Suprapubic skin (tissue), 4 donors: Measurements from ENCODE around the gene CAMSAP3. TPM values are rescaled to one million over a fixed set of nuclear protein-coding genes. Genes with fewer than 3 reads are reported as not detected.
A peak's percentile ranks its signal among the peaks of the same experiment; 100 is the strongest.

Source experiments
- DNase-seq, 2 donors: peaks; one replicate each; pipeline ENCODE4 v3.0.0-alpha.2; 2019; ENCODE audit warnings: low spot score in 2 of 2
- H3K27ac ChIP-seq: fragments of 200-600 bp; sonication (generic); one replicate; pipeline ENCODE4 v1.5.1; 2019
- H3K27me3 ChIP-seq: fragments of 200-600 bp; sonication (generic); one replicate; pipeline ENCODE4 v1.5.1; 2019
- H3K36me3 ChIP-seq: fragments of 200-600 bp; sonication (generic); one replicate; pipeline ENCODE4 v1.5.1; 2019
- H3K4me1 ChIP-seq: fragments of 200-600 bp; sonication (generic); one replicate; pipeline ENCODE4 v1.5.1; 2019
- H3K4me3 ChIP-seq: fragments of 200-600 bp; sonication (generic); one replicate; pipeline ENCODE4 v1.5.1; 2019; ENCODE audit warnings: mild to moderate bottlenecking
- H3K9me3 ChIP-seq: fragments of 200-600 bp; sonication (generic); one replicate; pipeline ENCODE4 v1.5.1; 2019
- EP300 ChIP-seq: sonication (generic); formaldehyde crosslinking; IDR thresholded peaks from one replicate; pipeline ENCODE4 v1.6.1; 2017; ENCODE audit warnings: antibody characterized with exemption
- POLR2A ChIP-seq, 2 donors: fragments of 450-650 bp; IDR thresholded peaks; one replicate each; pipeline ENCODE4 v1.6.1; 2017; ENCODE audit warnings: antibody characterized with exemption in 2 of 2, mild to moderate bottlenecking in 2 of 2, moderate library complexity in 2 of 2
- POLR2AphosphoS5 ChIP-seq, 3 donors: sonication (generic); formaldehyde crosslinking; IDR thresholded peaks; one replicate each; pipeline ENCODE4 v1.6.1; 2017; ENCODE audit warnings: antibody characterized with exemption in 3 of 3
- WGBS: methylation state at CpG from one replicate; pipeline ENCODE4 v1.1.5; 2018; 5-methylcytosine and 5-hydroxymethylcytosine counted together
- total RNA-seq, 4 donors: library from RNA; depleted of rRNA; stranded (reverse); fragments of >200 nt; gene quantifications; one replicate each; pipeline ENCODE4 v1.1.0, GENCODE V29; 2016
- TF ChIP-seq, protein P1 (sequence below), 2 donors: fragments of 200-600 bp in 1 of 2; fragments of 450-650 bp in 1 of 2; sonication (generic) in 1 of 2; IDR thresholded peaks; one replicate each; pipeline ENCODE4 v1.5.1; 2016 to 2019; ENCODE audit warnings: antibody characterized with exemption in 2 of 2, mild to moderate bottlenecking in 1 of 2, moderate library complexity in 1 of 2

CAMSAP3 gene
- total RNA-seq, 4 donors from 2014 or later = 60.5 to 82.7 (median 63.9) TPM

DNA sequence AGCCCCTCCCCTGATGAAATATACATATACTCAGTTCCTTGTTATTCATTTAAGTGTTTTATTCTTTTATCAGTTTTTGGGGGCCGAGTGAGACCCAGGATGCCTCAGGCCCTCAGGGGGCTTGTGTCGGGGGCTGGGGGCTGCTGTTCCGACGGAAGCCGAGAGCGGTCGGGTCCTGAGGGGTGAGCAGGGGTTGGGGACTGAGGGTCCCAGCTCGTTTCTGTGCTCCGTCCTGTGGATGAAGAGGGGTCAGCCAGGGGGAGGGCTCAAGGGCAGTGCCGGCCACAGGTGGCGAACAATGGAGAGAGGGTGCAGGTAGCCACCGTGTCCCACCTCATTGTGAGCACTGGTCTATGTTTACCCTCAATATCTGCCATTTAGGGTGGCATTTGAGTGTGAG lies 35.9 kb downstream of the CAMSAP3 start:
- DNase-seq = no peak

DNA sequence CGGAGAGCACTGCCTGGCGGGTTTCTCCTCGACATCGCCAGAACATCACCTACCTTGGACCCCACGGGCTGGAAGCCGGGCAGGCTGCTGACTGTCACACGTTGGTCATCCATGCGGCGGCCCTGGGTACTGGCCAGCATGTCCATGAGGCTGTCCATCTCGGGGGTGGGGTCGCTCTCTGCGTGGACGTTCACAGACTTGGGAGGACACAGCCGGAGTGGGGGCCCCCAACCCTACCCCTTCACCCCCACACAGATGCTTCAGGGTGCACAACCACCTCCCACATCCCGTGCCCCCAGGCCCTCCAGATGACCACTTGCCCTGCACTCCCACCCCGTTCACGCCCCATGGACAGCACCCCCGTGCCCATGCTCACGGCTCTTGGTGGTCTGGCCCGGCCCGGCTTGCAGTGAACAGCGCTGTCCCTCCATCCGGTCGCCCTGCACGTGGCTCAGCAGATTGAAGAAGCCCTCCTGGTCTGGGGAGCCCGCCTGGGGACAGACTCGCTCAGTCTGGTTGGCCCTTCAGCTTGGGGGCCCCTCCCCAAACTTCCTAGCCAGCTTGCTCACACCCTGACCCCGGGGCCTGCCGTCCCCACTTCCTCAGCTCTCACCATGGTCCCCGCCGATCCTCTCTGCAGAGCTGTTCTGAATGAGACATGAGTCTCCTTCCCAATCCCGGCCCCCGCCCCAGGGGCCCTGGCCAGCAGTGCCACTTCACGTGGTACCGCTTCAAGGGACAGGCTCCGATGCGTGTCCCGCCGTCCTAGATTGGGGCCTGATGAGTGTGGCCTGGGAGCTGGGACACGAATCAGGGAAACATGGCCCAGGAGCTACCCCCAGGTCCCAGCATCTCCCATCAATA lies 36.9 kb downstream of the CAMSAP3 start:
- Histone ChIP-seq H3K4me3 (no peak overlapping the region), H3K27me3 (peaks cover 13% of the 10 kb centered on the region), H3K4me1 (peaks cover 45% of the 10 kb centered on the region), H3K9me3 (no peaks in the 10 kb centered on the region), H3K36me3 (peaks cover 11% of the 10 kb centered on the region), H3K27ac (no peak overlapping the region)
- TF ChIP-seq POLR2AphosphoS5 (IDR thresholded peaks at IDR 0.05) (no peak), EP300 (no peak), POLR2A (IDR thresholded peaks at IDR 0.05) (no peak)
- TF ChIP-seq, protein P1, sequence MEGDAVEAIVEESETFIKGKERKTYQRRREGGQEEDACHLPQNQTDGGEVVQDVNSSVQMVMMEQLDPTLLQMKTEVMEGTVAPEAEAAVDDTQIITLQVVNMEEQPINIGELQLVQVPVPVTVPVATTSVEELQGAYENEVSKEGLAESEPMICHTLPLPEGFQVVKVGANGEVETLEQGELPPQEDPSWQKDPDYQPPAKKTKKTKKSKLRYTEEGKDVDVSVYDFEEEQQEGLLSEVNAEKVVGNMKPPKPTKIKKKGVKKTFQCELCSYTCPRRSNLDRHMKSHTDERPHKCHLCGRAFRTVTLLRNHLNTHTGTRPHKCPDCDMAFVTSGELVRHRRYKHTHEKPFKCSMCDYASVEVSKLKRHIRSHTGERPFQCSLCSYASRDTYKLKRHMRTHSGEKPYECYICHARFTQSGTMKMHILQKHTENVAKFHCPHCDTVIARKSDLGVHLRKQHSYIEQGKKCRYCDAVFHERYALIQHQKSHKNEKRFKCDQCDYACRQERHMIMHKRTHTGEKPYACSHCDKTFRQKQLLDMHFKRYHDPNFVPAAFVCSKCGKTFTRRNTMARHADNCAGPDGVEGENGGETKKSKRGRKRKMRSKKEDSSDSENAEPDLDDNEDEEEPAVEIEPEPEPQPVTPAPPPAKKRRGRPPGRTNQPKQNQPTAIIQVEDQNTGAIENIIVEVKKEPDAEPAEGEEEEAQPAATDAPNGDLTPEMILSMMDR (IDR thresholded peaks at IDR 0.05) = no peak
- 88% methylated on average over 19 of the region's 40 CpGs for WGBS
- DNase-seq = no peak

More for the DNA sequence above, 35.9 kb downstream of the CAMSAP3 start:
- Histone ChIP-seq H3K27ac (no peak overlapping the region), H3K9me3 (no peaks in the 10 kb centered on the region), H3K27me3 (peaks cover 5% of the 10 kb centered on the region), H3K4me1 (peaks cover 42% of the 10 kb centered on the region), H3K4me3 (no peak overlapping the region), H3K36me3 (peaks cover 15% of the 10 kb centered on the region)
- WGBS = 88% methylated on average over 12 of the region's 12 CpGs
- TF ChIP-seq, protein P1 (IDR thresholded peaks at IDR 0.05) = no peak
- TF ChIP-seq POLR2A (IDR thresholded peaks at IDR 0.05) = no peak
- no peak for TF ChIP-seq POLR2AphosphoS5 (IDR thresholded peaks at IDR 0.05)
- TF ChIP-seq EP300 = no peak

DNA sequence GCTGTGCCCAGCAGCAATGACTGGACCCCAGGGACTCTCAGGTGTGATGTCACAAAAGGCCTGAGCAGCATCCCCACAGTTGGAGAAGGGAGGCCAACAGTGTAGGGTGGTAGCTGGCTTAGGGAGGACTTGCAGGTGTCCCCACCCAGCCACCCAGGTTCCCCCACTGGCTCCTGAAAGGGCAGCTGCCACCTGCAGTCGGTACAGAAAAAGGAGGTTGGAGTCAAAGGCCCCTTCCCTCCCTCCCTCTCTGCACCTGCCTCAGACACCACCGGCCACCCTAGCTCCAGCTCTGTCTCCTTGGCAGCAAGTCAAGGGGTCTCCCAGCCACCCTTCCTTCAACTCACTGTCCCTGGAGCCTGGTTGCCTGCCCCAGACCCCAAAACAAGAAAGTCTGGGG lies 38.0 kb downstream of the CAMSAP3 start, which contains the start of gene PCP2:
Gene PCP2 (minus strand): TSS at position 22 of the 400 bp plus-strand sequence. CDS start 262 bp downstream, outside the sequence.
- TF ChIP-seq, protein P1 (IDR thresholded peaks at IDR 0.05) = no peak
- TF ChIP-seq POLR2AphosphoS5 (IDR thresholded peaks at IDR 0.05) (no peak), POLR2A (IDR thresholded peaks at IDR 0.05) (no peak), EP300 (no peak)
- H3K36me3 ChIP-seq = peaks cover 11% of the 10 kb centered on the region
- no peak within 1 kb of the TSS for H3K27ac ChIP-seq
- 80% methylated on average over 1 of the region's 2 CpGs for WGBS
- H3K9me3 ChIP-seq = no peaks in the 10 kb centered on the region
- peaks cover 18% of the 10 kb centered on the region for H3K27me3 ChIP-seq
- H3K4me1 ChIP-seq = peaks cover 39% of the 10 kb centered on the region
- no peak within 1 kb of the TSS for H3K4me3 ChIP-seq
- no peak for DNase-seq

DNA sequence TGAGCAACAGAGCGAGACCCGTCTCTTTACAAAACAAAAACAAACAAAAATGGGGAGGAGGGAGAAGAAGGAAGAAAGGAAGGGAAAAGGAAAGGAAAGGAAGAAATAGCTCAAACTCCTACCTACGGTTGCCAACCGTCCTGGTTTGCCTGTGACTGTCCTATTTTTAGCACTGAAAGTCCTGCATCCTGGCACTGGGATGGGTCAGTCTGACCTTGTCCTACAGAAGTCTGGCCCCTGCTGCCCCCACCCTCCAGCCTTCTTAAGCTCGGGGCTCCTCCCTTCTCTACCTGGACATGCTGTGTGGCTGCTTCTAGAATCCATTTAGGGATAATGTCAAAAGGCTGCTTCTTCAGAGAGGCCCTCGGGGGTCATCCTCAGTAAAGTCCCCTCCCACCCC lies 40.0 kb downstream of the CAMSAP3 start:
- 56% methylated on average over 6 of the region's 6 CpGs for WGBS
- no peak for DNase-seq
- Histone ChIP-seq H3K4me3 (no peak overlapping the region), H3K9me3 (no peaks in the 10 kb centered on the region), H3K27ac (no peak overlapping the region), H3K36me3 (peaks cover 11% of the 10 kb centered on the region), H3K4me1 (peaks cover 29% of the 10 kb centered on the region), H3K27me3 (peaks cover 18% of the 10 kb centered on the region)
- no peak for TF ChIP-seq POLR2A (IDR thresholded peaks at IDR 0.05)

DNA sequence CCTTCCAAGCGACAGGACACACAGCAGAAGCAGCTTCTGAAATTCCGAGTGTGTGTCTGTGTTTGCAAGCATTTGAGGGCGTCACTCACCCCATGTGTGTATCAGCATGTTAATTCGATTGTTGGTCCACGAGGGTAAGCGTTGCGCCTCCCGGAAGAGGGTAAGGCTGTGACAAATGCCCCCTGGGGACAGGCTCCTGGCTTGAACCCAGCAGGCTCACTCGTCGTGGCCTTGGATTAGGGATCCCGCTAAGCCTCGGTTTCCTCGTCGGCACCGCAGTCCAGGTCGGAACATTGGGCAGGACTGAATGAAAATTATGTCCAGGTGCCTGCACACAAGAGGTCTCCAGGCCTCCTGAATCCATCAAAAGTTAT lies 40.6 kb downstream of the CAMSAP3 start:
- peak overlapping the region; percentile 74 for H3K4me3 ChIP-seq
- TF ChIP-seq, protein P1 (IDR thresholded peaks at IDR 0.05) = no peak
- TF ChIP-seq EP300 (no peak), POLR2A (IDR thresholded peaks at IDR 0.05) (no peak), POLR2AphosphoS5 (IDR thresholded peaks at IDR 0.05) (no peak)

More for the DNA sequence above, 40.6 kb downstream of the CAMSAP3 start:
- DNase-seq = no peak
- WGBS = no CpG with 5 or more reads among the region's 16 CpGs
- Histone ChIP-seq H3K9me3 (no peaks in the 10 kb centered on the region), H3K4me1 (peaks cover 23% of the 10 kb centered on the region), H3K27ac (peak overlapping the region; percentile 88), H3K27me3 (peaks cover 18% of the 10 kb centered on the region), H3K36me3 (peaks cover 11% of the 10 kb centered on the region)
